WERI-Rb-1 (cell line): ENCODE data around the gene THTPA.

Source experiments
- DNase-seq: peaks from one replicate; pipeline ENCODE4 v3.0.0-alpha.2; 2020
- H3K27ac ChIP-seq: fragments of 250-450 bp; sonication (Bioruptor Pico); 2 replicates; pipeline ENCODE4 v1.5.1; 2020; ENCODE audit warnings: mild to moderate bottlenecking, moderate library complexity
- H3K27me3 ChIP-seq: fragments of 250-450 bp; sonication (Bioruptor Pico); 2 replicates; pipeline ENCODE4 v1.5.1; 2021; ENCODE audit warnings: mild to moderate bottlenecking, low read depth, moderate library complexity; ENCODE audit not compliant: insufficient read depth, severe bottlenecking
- H3K36me3 ChIP-seq: fragments of 250-450 bp; sonication (Bioruptor Pico); 2 replicates; pipeline ENCODE4 v1.5.1; 2020; ENCODE audit warnings: mild to moderate bottlenecking, moderate library complexity
- H3K4me3 ChIP-seq: 2 replicates; pipeline ENCODE4 v1.5.1; 2011; ENCODE audit warnings: low read depth, mild to moderate bottlenecking, control low read depth, low read length
- H3K9me3 ChIP-seq: fragments of 250-450 bp; sonication (Bioruptor Pico); 2 replicates; pipeline ENCODE4 v1.5.1; 2021; ENCODE audit warnings: mild to moderate bottlenecking, moderate library complexity; ENCODE audit not compliant: severe bottlenecking
- CTCF ChIP-seq: IDR thresholded peaks from 2 replicates; pipeline ENCODE4 v1.5.1; 2011; ENCODE audit warnings: low read depth, mild to moderate bottlenecking, control low read depth, inconsistent platforms, low read length

The THTPA gene

GRCh38 chr14:23551266-23552028, 4.6 kb upstream of the THTPA start, which contains the start of gene ZFHX2:
Gene ZFHX2 (minus strand): TSS chr14:23551765. CDS start chr14:23535325, 16,440 bp downstream.
- no peaks in the 10 kb centered on the region; the same call in 1 of the 2 replicates for H3K36me3 ChIP-seq
- no peaks in the 10 kb centered on the region for H3K27me3 ChIP-seq
- no peaks in the 10 kb centered on the region for H3K9me3 ChIP-seq
- H3K27ac ChIP-seq, result peak within 1 kb of the TSS; percentile 80
- no peak for TF ChIP-seq CTCF
- peak; percentile 91 for DNase-seq
- peak within 1 kb of the TSS; percentile 78 for H3K4me3 ChIP-seq

GRCh38 chr14:23555533-23555881, 564 bp upstream of the THTPA start:
- Histone ChIP-seq H3K36me3 (peaks cover 19% of the 10 kb centered on the region), H3K27ac (peak overlapping the region; percentile 96), H3K4me3 (peak overlapping the region; percentile 85), H3K9me3 (no peaks in the 10 kb centered on the region), H3K27me3 (no peaks in the 10 kb centered on the region)
- TF ChIP-seq CTCF, result no peak
- DNase-seq, result no peak

DNA sequence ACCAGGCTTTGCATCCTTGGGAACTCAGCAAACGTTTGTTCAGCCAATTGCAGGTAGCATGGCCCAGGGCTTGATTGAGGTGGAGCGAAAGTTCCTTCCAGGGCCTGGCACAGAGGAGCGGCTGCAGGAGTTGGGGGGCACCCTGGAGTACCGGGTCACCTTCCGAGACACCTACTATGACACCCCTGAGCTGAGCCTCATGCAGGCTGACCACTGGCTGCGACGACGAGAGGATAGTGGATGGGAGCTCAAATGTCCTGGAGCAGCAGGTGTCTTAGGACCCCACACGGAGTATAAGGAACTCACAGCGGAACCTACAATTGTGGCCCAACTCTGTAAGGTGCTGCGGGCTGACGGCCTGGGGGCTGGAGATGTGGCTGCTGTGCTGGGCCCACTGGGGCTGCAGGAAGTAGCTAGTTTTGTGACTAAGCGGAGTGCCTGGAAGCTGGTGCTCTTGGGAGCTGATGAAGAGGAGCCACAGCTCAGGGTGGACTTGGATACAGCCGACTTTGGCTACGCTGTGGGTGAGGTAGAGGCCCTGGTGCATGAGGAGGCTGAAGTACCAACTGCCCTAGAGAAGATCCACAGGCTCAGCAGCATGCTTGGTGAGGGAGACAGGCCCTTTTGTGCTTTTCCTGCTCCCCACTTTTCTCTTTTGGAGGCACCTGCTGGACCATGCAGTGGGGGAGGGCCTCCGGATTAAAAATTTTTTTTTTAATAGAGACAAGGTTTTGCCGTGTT, 799 bp downstream of the THTPA start:
- Histone ChIP-seq H3K27ac (peak overlapping the region; percentile 96), H3K36me3 (peaks cover 30% of the 10 kb centered on the region), H3K27me3 (no peaks in the 10 kb centered on the region), H3K9me3 (no peaks in the 10 kb centered on the region), H3K4me3 (peak overlapping the region; percentile 85)
- TF ChIP-seq CTCF, result no peak
- DNase-seq, result no peak

- TF ChIP-seq CTCF, result no peak
- H3K4me3 ChIP-seq, result no peak overlapping the region
- H3K27ac ChIP-seq, result no peak overlapping the region
- H3K9me3 ChIP-seq, result no peaks in the 10 kb centered on the region
- DNase-seq, result no peak
- H3K27me3 ChIP-seq, result no peaks in the 10 kb centered on the region
- peaks cover 37% of the 10 kb centered on the region for H3K36me3 ChIP-seq
Observed at GRCh38 chr14:23557521-23557920, 1.4 kb downstream of the THTPA start.

- no peak for TF ChIP-seq CTCF
- H3K4me3 ChIP-seq, result no peak overlapping the region
- peaks cover 39% of the 10 kb centered on the region for H3K36me3 ChIP-seq
- no peaks in the 10 kb centered on the region for H3K9me3 ChIP-seq
- H3K27me3 ChIP-seq, result no peaks in the 10 kb centered on the region
- DNase-seq, result no peak
- H3K27ac ChIP-seq, result no peak overlapping the region
Observed at GRCh38 chr14:23557946-23558345, 1.9 kb downstream of the THTPA start.
